ENCODE measurements around the gene RHBDL2. TPM values are rescaled to one million over a fixed set of nuclear protein-coding genes. Genes with fewer than 3 reads are reported as not detected.

Gene RHBDL2
- total and polyA plus RNA-seq, 4 donors = 0.14 to 0.28 (median 0.17) TPM; not detected in 1

GRCh38 chr1:38881487-38881886 lies 60.1 kb downstream of the RHBDL2 start, which contains the start of gene GJA9:
TSS of gene GJA9 (minus strand) at chr1:38881587. CDS start at chr1:38876098, 5,489 bp downstream.
- Histone ChIP-seq H3K36me3 (ENCODE audit: control insufficient read depth in 4 of 4, insufficient read depth in 3 of 4, low read depth in 1 of 4, low read length in 3 of 4) (no peaks in the 10 kb centered on the region), H3K4me1 (ENCODE audit: control insufficient read depth in 4 of 4, insufficient read depth in 4 of 4, low read length in 3 of 4) (no peaks in the 10 kb centered on the region), H3K4me3 (ENCODE audit: low read depth in 1 of 3, low read length in 3 of 3) (no peak within 1 kb of the TSS), H3K9ac (ENCODE audit: low read depth in 1 of 2, low read length in 2 of 2) (no peak within 1 kb of the TSS), H3K9me3 (ENCODE audit: control insufficient read depth in 4 of 4, low read length in 3 of 4) (no peaks in the 10 kb centered on the region), H3K27me3 (ENCODE audit: control insufficient read depth in 4 of 4, insufficient read depth in 4 of 4, low read length in 3 of 4) (no peaks in the 10 kb centered on the region), H3K27ac (ENCODE audit: low read depth in 1 of 2, low read length in 2 of 2) (no peak within 1 kb of the TSS)
- DNase-seq (ENCODE audit: low spot score) = no peak
- TF ChIP-seq NR2F2 (IDR thresholded peaks at IDR 0.05) = no peak
- TF ChIP-seq FOXA1 (IDR thresholded peaks at IDR 0.05) = no peak
- no peak for TF ChIP-seq JUND (IDR thresholded peaks at IDR 0.05)
- TF ChIP-seq EGR1 (IDR thresholded peaks at IDR 0.05; ENCODE audit: low read depth in 2 of 2) = no peak
- TF ChIP-seq, protein P1, sequence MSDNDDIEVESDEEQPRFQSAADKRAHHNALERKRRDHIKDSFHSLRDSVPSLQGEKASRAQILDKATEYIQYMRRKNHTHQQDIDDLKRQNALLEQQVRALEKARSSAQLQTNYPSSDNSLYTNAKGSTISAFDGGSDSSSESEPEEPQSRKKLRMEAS (IDR thresholded peaks at IDR 0.05) = no peak
- TF ChIP-seq SP1 (IDR thresholded peaks at IDR 0.05) = no peak
- TF ChIP-seq RAD21 (IDR thresholded peaks at IDR 0.05) = no peak
- no peak for TF ChIP-seq YY1 (IDR thresholded peaks at IDR 0.05)
- no peak for TF ChIP-seq REST (IDR thresholded peaks at IDR 0.05)
- TF ChIP-seq ZBTB33 (IDR thresholded peaks at IDR 0.05) = no peak
- no peak for TF ChIP-seq FOXA2 (IDR thresholded peaks at IDR 0.05)
- TF ChIP-seq, protein P2, sequence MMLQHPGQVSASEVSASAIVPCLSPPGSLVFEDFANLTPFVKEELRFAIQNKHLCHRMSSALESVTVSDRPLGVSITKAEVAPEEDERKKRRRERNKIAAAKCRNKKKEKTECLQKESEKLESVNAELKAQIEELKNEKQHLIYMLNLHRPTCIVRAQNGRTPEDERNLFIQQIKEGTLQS (IDR thresholded peaks at IDR 0.05) = no peak

- no peak for TF ChIP-seq JUND (IDR thresholded peaks at IDR 0.05)
- TF ChIP-seq RAD21 (IDR thresholded peaks at IDR 0.05) = no peak
- TF ChIP-seq, protein P2 (IDR thresholded peaks at IDR 0.05) = no peak
- no peak for TF ChIP-seq GABPA (IDR thresholded peaks at IDR 0.05 in 1 of 2, conservative IDR thresholded peaks at IDR 0.05 in 1 of 2)
- TF ChIP-seq ZBTB33 (IDR thresholded peaks at IDR 0.05) = no peak
- no peak for TF ChIP-seq SP1 (IDR thresholded peaks at IDR 0.05)
- TF ChIP-seq, protein P1 (IDR thresholded peaks at IDR 0.05) = no peak
- TF ChIP-seq YY1 (IDR thresholded peaks at IDR 0.05) = no peak
- TF ChIP-seq RXRA (IDR thresholded peaks at IDR 0.05) = no peak
- no peak for TF ChIP-seq EGR1 (IDR thresholded peaks at IDR 0.05; ENCODE audit: low read depth in 2 of 2)
- no peak for TF ChIP-seq HNF4G (IDR thresholded peaks at IDR 0.05)
- no peak for TF ChIP-seq NR2F2 (IDR thresholded peaks at IDR 0.05)
- TF ChIP-seq, protein P3, sequence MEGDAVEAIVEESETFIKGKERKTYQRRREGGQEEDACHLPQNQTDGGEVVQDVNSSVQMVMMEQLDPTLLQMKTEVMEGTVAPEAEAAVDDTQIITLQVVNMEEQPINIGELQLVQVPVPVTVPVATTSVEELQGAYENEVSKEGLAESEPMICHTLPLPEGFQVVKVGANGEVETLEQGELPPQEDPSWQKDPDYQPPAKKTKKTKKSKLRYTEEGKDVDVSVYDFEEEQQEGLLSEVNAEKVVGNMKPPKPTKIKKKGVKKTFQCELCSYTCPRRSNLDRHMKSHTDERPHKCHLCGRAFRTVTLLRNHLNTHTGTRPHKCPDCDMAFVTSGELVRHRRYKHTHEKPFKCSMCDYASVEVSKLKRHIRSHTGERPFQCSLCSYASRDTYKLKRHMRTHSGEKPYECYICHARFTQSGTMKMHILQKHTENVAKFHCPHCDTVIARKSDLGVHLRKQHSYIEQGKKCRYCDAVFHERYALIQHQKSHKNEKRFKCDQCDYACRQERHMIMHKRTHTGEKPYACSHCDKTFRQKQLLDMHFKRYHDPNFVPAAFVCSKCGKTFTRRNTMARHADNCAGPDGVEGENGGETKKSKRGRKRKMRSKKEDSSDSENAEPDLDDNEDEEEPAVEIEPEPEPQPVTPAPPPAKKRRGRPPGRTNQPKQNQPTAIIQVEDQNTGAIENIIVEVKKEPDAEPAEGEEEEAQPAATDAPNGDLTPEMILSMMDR (IDR thresholded peaks at IDR 0.05; ENCODE audit: low read depth, low read length, missing input control) = no peak
- TF ChIP-seq HNF4A (conservative IDR thresholded peaks at IDR 0.05) = no peak
- no peak for TF ChIP-seq FOXA1 (IDR thresholded peaks at IDR 0.05)
- TF ChIP-seq FOXA2 (IDR thresholded peaks at IDR 0.05) = no peak
- H3K27ac ChIP-seq (ENCODE audit: low read depth in 1 of 2, low read length in 2 of 2) = no peak overlapping the region
- peaks cover 0 to 2% (median 0%) of the 10 kb centered on the region in 4 donors for H3K36me3 ChIP-seq (ENCODE audit: control insufficient read depth in 4 of 4, insufficient read depth in 3 of 4, low read depth in 1 of 4, low read length in 3 of 4)
- no peaks in the 10 kb centered on the region for H3K9me3 ChIP-seq (ENCODE audit: control insufficient read depth in 4 of 4, low read length in 3 of 4)
- DNase-seq (ENCODE audit: low spot score) = no peak
- no peaks in the 10 kb centered on the region for H3K27me3 ChIP-seq (ENCODE audit: control insufficient read depth in 4 of 4, insufficient read depth in 4 of 4, low read length in 3 of 4)
- no peak overlapping the region for H3K9ac ChIP-seq (ENCODE audit: low read depth in 1 of 2, low read length in 2 of 2)
- 97% methylated on average over 2 of the region's 2 CpGs for WGBS
- H3K4me3 ChIP-seq (ENCODE audit: low read depth in 1 of 3, low read length in 3 of 3) = no peak overlapping the region
- H3K4me1 ChIP-seq (ENCODE audit: control insufficient read depth in 4 of 4, insufficient read depth in 4 of 4, low read length in 3 of 4) = peaks cover 0 to 21% (median 19%) of the 10 kb centered on the region in 4 donors
Observed at GRCh38 chr1:38875811-38876210, 65.8 kb downstream of the RHBDL2 start.
